Activated naive CD8-positive, alpha-beta T cell treated with anti-CD3 and anti-CD28 coated beads, Interleukin-2, amount 50 U/mL, for 24 hours (primary cell): Measurements from ENCODE around the gene RNF169.

Experiments used
- ATAC-seq: fragments of 150-1000 bp; cut with Tn5 transposase; one replicate; pipeline ENCODE4 v1.10.0; 2021
- DNase-seq: peaks from one replicate; pipeline ENCODE4 v3.0.0; 2021
- H3K27ac Mint-ChIP-seq: one replicate; pipeline ENCODE4 v1.8.0; 2021; ENCODE audit warnings: mild to moderate bottlenecking, mixed read lengths
- H3K27me3 Mint-ChIP-seq: one replicate; pipeline ENCODE4 v1.8.0; 2021; ENCODE audit warnings: mixed read lengths
- H3K36me3 Mint-ChIP-seq: one replicate; pipeline ENCODE4 v1.8.0; 2021; ENCODE audit warnings: low read depth, mixed read lengths
- H3K4me1 Mint-ChIP-seq: one replicate; pipeline ENCODE4 v1.8.0; 2021; ENCODE audit warnings: mixed read lengths
- H3K4me3 Mint-ChIP-seq: one replicate; pipeline ENCODE4 v1.8.0; 2021; ENCODE audit warnings: mild to moderate bottlenecking, moderate library complexity, mixed read lengths
- H3K9me3 Mint-ChIP-seq: one replicate; pipeline ENCODE4 v1.8.0; 2021; ENCODE audit warnings: mixed read lengths

RNF169 gene

GRCh38 chr11:74770456-74770855 is 21.8 kb downstream of the RNF169 start:
- ATAC-seq (no peak), DNase-seq (no peak)
- Mint-ChIP-seq H3K4me3 (no peak overlapping the region), H3K9me3 (no peaks in the 10 kb centered on the region), H3K36me3 (peaks cover 6% of the 10 kb centered on the region), H3K27ac (no peak overlapping the region), H3K27me3 (no peaks in the 10 kb centered on the region), H3K4me1 (peaks cover 43% of the 10 kb centered on the region)

GRCh38 chr11:74771139-74771538 is 22.5 kb downstream of the RNF169 start:
- peaks cover 6% of the 10 kb centered on the region for H3K36me3 Mint-ChIP-seq
- no peak overlapping the region for H3K27ac Mint-ChIP-seq
- H3K4me3 Mint-ChIP-seq = no peak overlapping the region
- H3K4me1 Mint-ChIP-seq = peaks cover 41% of the 10 kb centered on the region
- no peaks in the 10 kb centered on the region for H3K9me3 Mint-ChIP-seq
- no peaks in the 10 kb centered on the region for H3K27me3 Mint-ChIP-seq
- ATAC-seq (no peak), DNase-seq (no peak)

DNA sequence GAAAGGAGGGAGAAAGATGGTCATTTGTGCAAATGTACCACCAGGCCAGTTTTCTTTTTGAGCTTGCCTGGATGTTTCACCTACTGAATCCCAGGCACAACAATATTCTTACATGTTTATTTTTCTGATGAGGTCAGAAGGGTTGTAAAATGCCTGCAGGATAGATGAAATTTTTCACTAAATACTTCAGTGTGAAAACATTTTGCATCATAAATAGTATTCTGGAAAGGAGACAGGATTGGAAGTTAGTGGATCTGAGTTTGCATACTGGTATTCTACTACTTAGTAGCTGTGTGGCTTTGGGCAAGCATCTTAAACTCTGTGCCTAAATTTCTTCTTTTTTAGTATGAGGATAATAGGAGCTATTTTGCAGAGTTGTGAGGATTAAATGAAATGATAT is 24.8 kb downstream of the RNF169 start:
- Mint-ChIP-seq H3K4me1 (peaks cover 30% of the 10 kb centered on the region), H3K27ac (no peak overlapping the region), H3K4me3 (no peak overlapping the region), H3K9me3 (no peaks in the 10 kb centered on the region), H3K27me3 (no peaks in the 10 kb centered on the region), H3K36me3 (peaks cover 10% of the 10 kb centered on the region)
- DNase-seq = no peak
- ATAC-seq = no peak

- no peaks in the 10 kb centered on the region for H3K27me3 Mint-ChIP-seq
- H3K9me3 Mint-ChIP-seq = no peaks in the 10 kb centered on the region
- DNase-seq (no peak), ATAC-seq (no peak)
- peaks cover 16% of the 10 kb centered on the region for H3K4me1 Mint-ChIP-seq
- H3K4me3 Mint-ChIP-seq = no peak overlapping the region
- no peak overlapping the region for H3K27ac Mint-ChIP-seq
- peaks cover 13% of the 10 kb centered on the region for H3K36me3 Mint-ChIP-seq
Measured at GRCh38 chr11:74775762-74776161, 27.1 kb downstream of the RNF169 start.

DNA sequence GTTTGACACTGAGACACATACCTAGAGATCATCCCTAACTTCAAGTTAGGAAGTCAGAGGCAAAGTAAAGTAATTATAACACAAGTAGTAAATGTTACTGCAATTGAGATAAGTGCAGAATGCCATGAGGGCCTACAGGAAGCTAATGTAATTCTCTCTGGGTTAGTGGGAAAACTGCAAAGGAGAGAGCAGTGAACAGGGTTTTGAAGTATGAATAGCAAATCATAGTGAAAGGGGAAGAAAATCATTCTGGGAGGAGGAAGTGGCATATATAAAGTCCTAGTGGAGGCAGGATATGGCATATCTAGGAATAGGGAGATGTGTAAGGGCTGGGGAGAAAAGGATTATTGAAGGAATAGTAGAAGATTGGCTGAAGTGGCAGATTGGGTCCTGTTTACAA is 27.9 kb downstream of the RNF169 start:
- no peak for DNase-seq
- Mint-ChIP-seq H3K9me3 (no peaks in the 10 kb centered on the region), H3K4me3 (no peak overlapping the region), H3K27ac (peak overlapping the region; percentile 24), H3K36me3 (peaks cover 13% of the 10 kb centered on the region), H3K4me1 (peaks cover 14% of the 10 kb centered on the region), H3K27me3 (no peaks in the 10 kb centered on the region)
- ATAC-seq = no peak

- DNase-seq = no peak
- Mint-ChIP-seq H3K27ac (peak overlapping the region; percentile 24), H3K4me1 (peaks cover 14% of the 10 kb centered on the region), H3K4me3 (no peak overlapping the region), H3K27me3 (no peaks in the 10 kb centered on the region), H3K36me3 (peaks cover 13% of the 10 kb centered on the region), H3K9me3 (no peaks in the 10 kb centered on the region)
- no peak for ATAC-seq
Measured at GRCh38 chr11:74777038-74777437, 28.4 kb downstream of the RNF169 start.

- no peak for ATAC-seq
- H3K4me3 Mint-ChIP-seq = no peak overlapping the region
Measured at GRCh38 chr11:74777877-74778276, 29.2 kb downstream of the RNF169 start.

GRCh38 chr11:74778581-74778980 is 29.9 kb downstream of the RNF169 start:
- Mint-ChIP-seq H3K4me1 (peaks cover 19% of the 10 kb centered on the region), H3K4me3 (no peak overlapping the region), H3K9me3 (no peaks in the 10 kb centered on the region), H3K27ac (no peak overlapping the region), H3K36me3 (peaks cover 13% of the 10 kb centered on the region), H3K27me3 (no peaks in the 10 kb centered on the region)
- ATAC-seq (no peak), DNase-seq (no peak)

More at GRCh38 chr11:74777877-74778276, 29.2 kb downstream of the RNF169 start:
- H3K9me3 Mint-ChIP-seq = no peaks in the 10 kb centered on the region
- H3K27ac Mint-ChIP-seq = no peak overlapping the region
- H3K4me1 Mint-ChIP-seq = peaks cover 16% of the 10 kb centered on the region
- DNase-seq = no peak
- H3K27me3 Mint-ChIP-seq = no peaks in the 10 kb centered on the region
- peaks cover 13% of the 10 kb centered on the region for H3K36me3 Mint-ChIP-seq

GRCh38 chr11:74780248-74781005 is 31.8 kb downstream of the RNF169 start:
- Mint-ChIP-seq H3K9me3 (no peaks in the 10 kb centered on the region), H3K4me3 (no peak overlapping the region), H3K27me3 (no peaks in the 10 kb centered on the region), H3K27ac (no peak overlapping the region), H3K4me1 (peaks cover 29% of the 10 kb centered on the region), H3K36me3 (peaks cover 11% of the 10 kb centered on the region)
- ATAC-seq (no peak), DNase-seq (no peak)

- no peak for DNase-seq
- Mint-ChIP-seq H3K36me3 (peaks cover 5% of the 10 kb centered on the region), H3K9me3 (no peaks in the 10 kb centered on the region), H3K27me3 (no peaks in the 10 kb centered on the region), H3K4me3 (peak overlapping the region; percentile 25), H3K27ac (peak overlapping the region; percentile 17), H3K4me1 (peaks cover 28% of the 10 kb centered on the region)
- ATAC-seq = peak; percentile 81
Measured at GRCh38 chr11:74783241-74783871, 34.7 kb downstream of the RNF169 start.

DNA sequence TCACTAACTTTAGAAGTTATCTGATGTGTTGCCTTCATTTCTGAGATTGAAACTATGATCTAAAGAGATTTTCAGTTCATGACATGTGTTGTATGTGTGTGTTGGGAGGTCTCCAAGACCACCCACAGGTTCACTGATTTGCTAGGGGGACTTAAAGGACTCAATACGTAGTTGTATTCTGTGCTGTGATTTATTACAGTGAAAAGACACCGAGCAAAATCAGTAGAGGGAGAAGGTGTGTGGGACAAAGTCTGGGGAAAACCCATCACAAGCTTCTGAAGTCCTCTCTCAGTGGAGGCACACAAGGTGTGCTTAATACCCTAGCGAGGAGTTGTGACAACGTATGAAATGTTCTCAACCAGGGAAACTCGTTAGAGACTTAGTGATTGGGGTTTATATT is 35.6 kb downstream of the RNF169 start:
- peaks cover 25% of the 10 kb centered on the region for H3K4me1 Mint-ChIP-seq
- DNase-seq (no peak), ATAC-seq (peak; percentile 53)
- no peak overlapping the region for H3K4me3 Mint-ChIP-seq
- peaks cover 7% of the 10 kb centered on the region for H3K36me3 Mint-ChIP-seq
- H3K27ac Mint-ChIP-seq = no peak overlapping the region
- H3K9me3 Mint-ChIP-seq = no peaks in the 10 kb centered on the region
- no peaks in the 10 kb centered on the region for H3K27me3 Mint-ChIP-seq

GRCh38 chr11:74784726-74785125 is 36.1 kb downstream of the RNF169 start:
- Mint-ChIP-seq H3K9me3 (no peaks in the 10 kb centered on the region), H3K27me3 (no peaks in the 10 kb centered on the region), H3K36me3 (peaks cover 11% of the 10 kb centered on the region), H3K4me1 (peaks cover 24% of the 10 kb centered on the region), H3K27ac (no peak overlapping the region), H3K4me3 (no peak overlapping the region)
- no peak for DNase-seq
- ATAC-seq = no peak

DNA sequence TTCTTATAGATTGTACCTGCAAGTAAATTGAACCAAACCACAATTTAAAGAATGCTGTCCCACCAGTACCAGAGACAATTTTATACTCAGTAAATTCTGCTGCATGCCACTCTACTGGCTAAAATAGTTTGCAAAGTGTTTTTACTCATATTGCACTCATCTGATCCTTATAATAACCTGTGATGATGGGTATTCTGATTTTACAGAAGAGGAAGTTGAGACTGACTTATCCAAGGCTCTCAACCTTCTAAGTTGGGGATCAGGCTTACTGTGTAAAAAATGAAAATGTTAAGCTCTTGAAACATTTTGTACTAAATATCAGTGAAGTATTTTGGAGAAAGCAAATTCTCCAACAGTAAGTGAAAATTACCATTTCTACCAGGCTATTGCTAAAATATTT is 37.9 kb downstream of the RNF169 start:
- ATAC-seq (no peak), DNase-seq (no peak)
- Mint-ChIP-seq H3K36me3 (peaks cover 24% of the 10 kb centered on the region), H3K4me3 (no peak overlapping the region), H3K9me3 (no peaks in the 10 kb centered on the region), H3K4me1 (peaks cover 24% of the 10 kb centered on the region), H3K27me3 (no peaks in the 10 kb centered on the region), H3K27ac (no peak overlapping the region)

DNA sequence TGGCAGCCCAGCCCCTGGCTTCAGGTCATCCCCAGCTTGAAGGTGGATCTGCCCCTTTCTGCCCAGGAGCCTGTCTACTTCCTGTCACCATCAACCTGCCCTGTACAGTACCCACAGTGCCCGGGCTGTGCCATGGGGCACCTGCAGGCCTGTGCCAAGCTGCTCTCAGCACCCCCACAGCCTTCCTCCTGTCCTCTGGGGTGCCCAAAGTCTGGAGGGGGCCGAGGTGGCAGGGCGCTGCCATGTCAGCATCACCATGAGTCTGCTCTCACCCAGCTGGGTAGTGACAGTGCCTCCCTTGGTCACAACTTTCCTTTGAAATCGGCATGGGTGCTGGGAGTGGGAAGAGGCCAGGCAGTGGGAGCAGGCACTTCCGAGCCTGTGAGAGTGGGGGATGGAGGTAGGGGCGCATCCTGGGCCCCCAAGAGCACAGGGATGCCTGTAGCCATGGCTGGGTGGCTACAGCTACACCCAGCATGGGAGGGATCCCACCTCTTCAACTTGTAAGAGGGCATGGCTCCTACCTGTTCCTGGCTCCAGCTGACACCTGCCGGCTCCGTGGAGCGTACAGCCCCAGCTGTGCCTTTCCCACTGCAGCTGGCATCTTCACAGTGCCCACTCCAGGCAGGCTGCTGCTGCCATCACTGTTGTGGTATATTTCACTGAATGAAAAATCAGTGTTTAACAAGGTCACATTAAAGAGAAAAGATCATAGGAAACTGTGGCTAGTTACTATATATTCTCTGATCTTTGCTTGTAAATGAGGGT is 42.9 kb downstream of the RNF169 start:
- no peak for DNase-seq
- peaks cover 2% of the 10 kb centered on the region for H3K4me1 Mint-ChIP-seq
- ATAC-seq = no peak
- H3K27ac Mint-ChIP-seq = no peak overlapping the region
- no peaks in the 10 kb centered on the region for H3K27me3 Mint-ChIP-seq
- no peak overlapping the region for H3K4me3 Mint-ChIP-seq
- no peaks in the 10 kb centered on the region for H3K9me3 Mint-ChIP-seq
- peaks cover 54% of the 10 kb centered on the region for H3K36me3 Mint-ChIP-seq

GRCh38 chr11:74806267-74806666 is 57.6 kb downstream of the RNF169 start:
- Mint-ChIP-seq H3K36me3 (peaks cover 12% of the 10 kb centered on the region), H3K4me1 (peaks cover 5% of the 10 kb centered on the region), H3K9me3 (no peaks in the 10 kb centered on the region), H3K4me3 (no peak overlapping the region), H3K27ac (no peak overlapping the region), H3K27me3 (no peaks in the 10 kb centered on the region)
- ATAC-seq = no peak
- DNase-seq = no peak
